ENCODE results near the gene PRKN. TPM values are rescaled to one million over a fixed set of nuclear protein-coding genes. Genes with fewer than 3 reads are reported as not detected.

The PRKN gene
- total RNA-seq, 1 donor from 2014 or later, result 2.8 TPM

GRCh38 chr6:161407115-161407514, 1320.5 kb downstream of the PRKN start:
- Mint-ChIP-seq H3K36me3 (peaks cover 8% of the 10 kb centered on the region), H3K27me3 (ENCODE audit: insufficient read depth, low read depth) (peaks cover 5% of the 10 kb centered on the region), H3K4me3 (no peak overlapping the region), H3K27ac (no peak overlapping the region), H3K4me1 (peaks cover 36% of the 10 kb centered on the region), H3K9me3 (peaks cover 26% of the 10 kb centered on the region)
- no peaks in the 10 kb centered on the region for H3K9me3 ChIP-seq (ENCODE audit: low read depth)
- no peak overlapping the region for H3K27ac ChIP-seq
- H3K36me3 ChIP-seq, result no peaks in the 10 kb centered on the region
- peaks cover 8% of the 10 kb centered on the region for H3F3A ChIP-seq (ENCODE audit: low read depth)
- no peak overlapping the region for H3K9ac ChIP-seq
- peaks cover 16% of the 10 kb centered on the region for H3K4me1 ChIP-seq
- H4K20me1 ChIP-seq (ENCODE audit: low read depth), result no peaks in the 10 kb centered on the region
- no peaks in the 10 kb centered on the region for H3K79me2 ChIP-seq (ENCODE audit: low read depth)
- no peak for DNase-seq (ENCODE audit: low spot score)
- H3K27me3 ChIP-seq, result no peaks in the 10 kb centered on the region
- H3K4me3 ChIP-seq, result no peak overlapping the region
- peak overlapping the region; percentile 27 for H3K4me2 ChIP-seq
- no peak for TF ChIP-seq CTCF (IDR thresholded peaks at IDR 0.05)
- no peak for TF ChIP-seq EZH2phosphoT487 (IDR thresholded peaks at IDR 0.05)
- TF ChIP-seq EZH2 (IDR thresholded peaks at IDR 0.05), result no peak
- no peak overlapping the region for H2AFZ ChIP-seq (replicated peaks)

GRCh38 chr6:161406646-161407045, 1320.9 kb downstream of the PRKN start:
- Histone ChIP-seq H2AFZ (replicated peaks) (no peak overlapping the region), H3K9me3 (ENCODE audit: low read depth) (no peaks in the 10 kb centered on the region), H3K9ac (no peak overlapping the region), H3K36me3 (no peaks in the 10 kb centered on the region), H3K4me2 (no peak overlapping the region), H3K4me1 (peaks cover 16% of the 10 kb centered on the region), H3K27ac (no peak overlapping the region), H3K27me3 (no peaks in the 10 kb centered on the region), H4K20me1 (ENCODE audit: low read depth) (no peaks in the 10 kb centered on the region), H3K79me2 (ENCODE audit: low read depth) (no peaks in the 10 kb centered on the region), H3K4me3 (no peak overlapping the region), H3F3A (ENCODE audit: low read depth) (peaks cover 8% of the 10 kb centered on the region)
- no peak for TF ChIP-seq EZH2 (IDR thresholded peaks at IDR 0.05)
- no peak for TF ChIP-seq EZH2phosphoT487 (IDR thresholded peaks at IDR 0.05)
- TF ChIP-seq CTCF (IDR thresholded peaks at IDR 0.05), result no peak
- H3K27ac Mint-ChIP-seq, result no peak overlapping the region
- H3K9me3 Mint-ChIP-seq, result peaks cover 26% of the 10 kb centered on the region
- H3K4me1 Mint-ChIP-seq, result peaks cover 41% of the 10 kb centered on the region
- peaks cover 5% of the 10 kb centered on the region for H3K27me3 Mint-ChIP-seq (ENCODE audit: insufficient read depth, low read depth)
- H3K4me3 Mint-ChIP-seq, result no peak overlapping the region
- DNase-seq (ENCODE audit: low spot score), result no peak
- H3K36me3 Mint-ChIP-seq, result peaks cover 8% of the 10 kb centered on the region

- H3K27me3 Mint-ChIP-seq (ENCODE audit: insufficient read depth, low read depth), result peaks cover 5% of the 10 kb centered on the region
- no peaks in the 10 kb centered on the region for H3K27me3 ChIP-seq
- peaks cover 46% of the 10 kb centered on the region for H3K4me1 Mint-ChIP-seq
- no peak overlapping the region for H3K4me2 ChIP-seq
- no peak overlapping the region for H3K4me3 Mint-ChIP-seq
- no peak for DNase-seq (ENCODE audit: low spot score)
- H3K9me3 Mint-ChIP-seq, result peaks cover 29% of the 10 kb centered on the region
- TF ChIP-seq EZH2phosphoT487 (IDR thresholded peaks at IDR 0.05) (no peak), EZH2 (IDR thresholded peaks at IDR 0.05) (no peak), CTCF (IDR thresholded peaks at IDR 0.05) (no peak)
- H3K9me3 ChIP-seq (ENCODE audit: low read depth), result no peaks in the 10 kb centered on the region
- H3K4me1 ChIP-seq, result peaks cover 16% of the 10 kb centered on the region
- H3K36me3 Mint-ChIP-seq, result peaks cover 8% of the 10 kb centered on the region
- H3K27ac Mint-ChIP-seq, result no peak overlapping the region
- no peak overlapping the region for H3K27ac ChIP-seq
- H2AFZ ChIP-seq (replicated peaks), result no peak overlapping the region
- H3K4me3 ChIP-seq, result no peak overlapping the region
- no peaks in the 10 kb centered on the region for H3K79me2 ChIP-seq (ENCODE audit: low read depth)
- peaks cover 8% of the 10 kb centered on the region for H3F3A ChIP-seq (ENCODE audit: low read depth)
- no peaks in the 10 kb centered on the region for H3K36me3 ChIP-seq
- H3K9ac ChIP-seq, result no peak overlapping the region
- H4K20me1 ChIP-seq (ENCODE audit: low read depth), result no peaks in the 10 kb centered on the region
These were observed 1322.1 kb downstream of the PRKN start for GRCh38 chr6:161405418-161405817.

Measured in neural progenitor cell (in vitro differentiated cells).